Measurements from ENCODE around the gene DHX36. TPM values are rescaled to one million over a fixed set of nuclear protein-coding genes. Genes with fewer than 3 reads are reported as not detected.
A peak's percentile ranks its signal among the peaks of the same experiment; 100 is the strongest.

DHX36 gene, protein sequence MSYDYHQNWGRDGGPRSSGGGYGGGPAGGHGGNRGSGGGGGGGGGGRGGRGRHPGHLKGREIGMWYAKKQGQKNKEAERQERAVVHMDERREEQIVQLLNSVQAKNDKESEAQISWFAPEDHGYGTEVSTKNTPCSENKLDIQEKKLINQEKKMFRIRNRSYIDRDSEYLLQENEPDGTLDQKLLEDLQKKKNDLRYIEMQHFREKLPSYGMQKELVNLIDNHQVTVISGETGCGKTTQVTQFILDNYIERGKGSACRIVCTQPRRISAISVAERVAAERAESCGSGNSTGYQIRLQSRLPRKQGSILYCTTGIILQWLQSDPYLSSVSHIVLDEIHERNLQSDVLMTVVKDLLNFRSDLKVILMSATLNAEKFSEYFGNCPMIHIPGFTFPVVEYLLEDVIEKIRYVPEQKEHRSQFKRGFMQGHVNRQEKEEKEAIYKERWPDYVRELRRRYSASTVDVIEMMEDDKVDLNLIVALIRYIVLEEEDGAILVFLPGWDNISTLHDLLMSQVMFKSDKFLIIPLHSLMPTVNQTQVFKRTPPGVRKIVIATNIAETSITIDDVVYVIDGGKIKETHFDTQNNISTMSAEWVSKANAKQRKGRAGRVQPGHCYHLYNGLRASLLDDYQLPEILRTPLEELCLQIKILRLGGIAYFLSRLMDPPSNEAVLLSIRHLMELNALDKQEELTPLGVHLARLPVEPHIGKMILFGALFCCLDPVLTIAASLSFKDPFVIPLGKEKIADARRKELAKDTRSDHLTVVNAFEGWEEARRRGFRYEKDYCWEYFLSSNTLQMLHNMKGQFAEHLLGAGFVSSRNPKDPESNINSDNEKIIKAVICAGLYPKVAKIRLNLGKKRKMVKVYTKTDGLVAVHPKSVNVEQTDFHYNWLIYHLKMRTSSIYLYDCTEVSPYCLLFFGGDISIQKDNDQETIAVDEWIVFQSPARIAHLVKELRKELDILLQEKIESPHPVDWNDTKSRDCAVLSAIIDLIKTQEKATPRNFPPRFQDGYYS
- polyA plus RNA-seq (2013): 34.8 and 36.3 TPM in 2 replicates

DNA sequence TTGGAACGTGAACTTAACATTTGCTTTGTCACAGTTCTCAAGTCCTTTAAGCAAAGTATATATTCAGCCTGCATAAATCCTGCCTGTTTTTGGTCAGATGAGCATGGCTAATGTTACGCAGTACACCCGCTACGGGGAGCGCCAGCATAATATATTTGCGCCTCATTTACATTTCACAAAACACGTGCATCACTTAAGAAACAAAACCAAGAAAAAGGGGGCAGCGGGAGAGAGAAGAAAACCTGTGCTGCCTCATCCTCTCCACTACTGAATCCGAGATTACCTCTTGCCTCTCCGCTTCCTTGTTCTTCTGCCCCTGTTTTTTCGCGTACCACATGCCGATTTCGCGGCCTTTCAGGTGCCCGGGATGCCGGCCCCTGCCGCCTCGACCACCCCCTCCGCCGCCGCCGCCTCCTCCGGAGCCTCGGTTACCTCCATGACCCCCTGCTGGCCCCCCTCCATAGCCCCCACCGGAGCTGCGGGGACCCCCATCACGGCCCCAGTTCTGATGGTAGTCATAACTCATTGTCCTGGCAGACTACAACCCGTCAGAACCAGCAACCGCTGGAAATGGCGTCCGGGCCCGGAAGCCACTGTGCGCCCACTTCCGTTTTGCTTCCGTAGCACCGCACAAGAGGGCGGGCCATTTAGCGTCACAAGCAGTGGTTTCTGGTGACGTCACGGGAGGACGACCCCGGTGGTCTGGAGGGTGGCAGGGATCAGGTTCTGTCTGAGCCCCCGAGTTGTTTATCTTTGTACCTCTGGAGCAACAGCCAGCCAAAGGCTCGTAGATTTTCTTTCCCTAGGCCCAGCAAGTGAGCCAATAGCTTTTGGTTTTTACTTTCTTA is at the start of gene DHX36:
DHX36 (minus strand) TSS at position 597 of the 848 bp plus-strand sequence; CDS start at position 526, 71 bp downstream.
- Histone ChIP-seq H3K14ac (ENCODE audit: low read length) (peak within 1 kb of the TSS; percentile 19), H2BK120ac (ENCODE audit: insufficient read depth, low read length, poor library complexity) (no peak within 1 kb of the TSS), H3K79me1 (ENCODE audit: low read length) (peaks cover 4% of the 10 kb centered on the region), H4K8ac (ENCODE audit: low read depth, low read length) (peak within 1 kb of the TSS; percentile 83), H2BK12ac (ENCODE audit: low read length) (no peak within 1 kb of the TSS), H3K9ac (ENCODE audit: low read length) (peak within 1 kb of the TSS; percentile 83), H3K79me2 (ENCODE audit: control insufficient read depth, insufficient read depth, low read length, poor library complexity) (peaks cover 2% of the 10 kb centered on the region), H2AK5ac (ENCODE audit: low read length) (no peak within 1 kb of the TSS), H4K12ac (ENCODE audit: low read depth, low read length) (peak within 1 kb of the TSS; percentile 70), H3K9me3 (ENCODE audit: insufficient read depth, low read depth, low read length) (no peaks in the 10 kb centered on the region), H3K4me2 (ENCODE audit: low read length) (peak within 1 kb of the TSS; percentile 62), H3K23ac (ENCODE audit: low read length) (no peak within 1 kb of the TSS), H3K4me3 (ENCODE audit: low read depth, low read length) (peak within 1 kb of the TSS; percentile 82), H4K91ac (ENCODE audit: low read depth, low read length) (peak within 1 kb of the TSS; percentile 58), H3K4ac (ENCODE audit: low read depth, low read length) (peak within 1 kb of the TSS; percentile 60), H2BK5ac (ENCODE audit: low read depth, low read length, poor library complexity) (peak within 1 kb of the TSS; percentile 8), H3K27me3 (ENCODE audit: insufficient read depth, low read length) (no peaks in the 10 kb centered on the region), H3K27ac (ENCODE audit: low read depth, low read length) (peak within 1 kb of the TSS; percentile 56), H2AFZ (ENCODE audit: insufficient read depth, low read length, poor library complexity) (peak within 1 kb of the TSS; percentile 75), H3K18ac (ENCODE audit: low read length) (peak within 1 kb of the TSS; percentile 5), H3K36me3 (ENCODE audit: control insufficient read depth in 1 of 2, insufficient read depth in 2 of 2, low read length in 2 of 2) (no peaks in the 10 kb centered on the region), H3K4me1 (ENCODE audit: control insufficient read depth in 1 of 2, insufficient read depth in 2 of 2, low read length in 2 of 2) (no peaks in the 10 kb centered on the region)
- peak; percentile 83 to 91 for DNase-seq
- WGBS (ENCODE audit: extremely low coverage, insufficient coverage, insufficient read length): no CpG with 5 or more reads among the region's 45 CpGs

DNA sequence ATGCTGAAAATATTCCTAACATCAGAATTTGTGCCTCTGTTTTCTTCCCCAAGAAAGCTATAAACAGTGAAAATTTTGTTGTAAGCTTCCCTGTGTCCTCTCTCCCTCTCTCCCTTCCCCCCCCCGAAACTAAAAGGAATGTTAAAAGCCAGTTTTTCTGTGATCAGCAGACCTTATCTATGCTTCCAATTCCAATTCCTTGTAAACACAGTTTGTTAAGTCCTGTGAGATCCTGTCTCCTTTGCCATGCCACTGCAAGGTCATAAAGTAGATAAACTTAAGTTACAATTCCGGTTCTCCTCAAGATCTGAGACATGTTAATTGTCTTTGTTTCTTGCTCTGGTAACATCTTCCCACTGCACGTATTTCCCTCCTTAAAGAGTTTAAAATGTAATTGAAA is 42.9 kb upstream of the DHX36 start:
- Histone ChIP-seq H3K4me1 (ENCODE audit: control insufficient read depth in 1 of 2, insufficient read depth in 2 of 2, low read length in 2 of 2) (peaks cover 6% of the 10 kb centered on the region in 2 experiments), H4K12ac (ENCODE audit: low read depth, low read length) (no peak overlapping the region), H3K18ac (ENCODE audit: low read length) (no peak overlapping the region), H2AK5ac (ENCODE audit: low read length) (no peak overlapping the region), H4K91ac (ENCODE audit: low read depth, low read length) (peak overlapping the region; percentile 40), H3K9ac (ENCODE audit: low read length) (no peak overlapping the region), H3K9me3 (ENCODE audit: insufficient read depth, low read depth, low read length) (no peaks in the 10 kb centered on the region), H2BK5ac (ENCODE audit: low read depth, low read length, poor library complexity) (no peak overlapping the region), H3K14ac (ENCODE audit: low read length) (no peak overlapping the region), H3K4me3 (ENCODE audit: low read depth, low read length) (no peak overlapping the region), H3K79me1 (ENCODE audit: low read length) (peaks cover 15% of the 10 kb centered on the region), H2AFZ (ENCODE audit: insufficient read depth, low read length, poor library complexity) (no peak overlapping the region), H3K4me2 (ENCODE audit: low read length) (peak overlapping the region; percentile 8), H4K8ac (ENCODE audit: low read depth, low read length) (no peak overlapping the region), H3K4ac (ENCODE audit: low read depth, low read length) (no peak overlapping the region), H2BK12ac (ENCODE audit: low read length) (no peak overlapping the region), H3K23ac (ENCODE audit: low read length) (no peak overlapping the region), H2BK120ac (ENCODE audit: insufficient read depth, low read length, poor library complexity) (no peak overlapping the region), H3K36me3 (ENCODE audit: control insufficient read depth in 1 of 2, insufficient read depth in 2 of 2, low read length in 2 of 2) (no peaks in the 10 kb centered on the region), H3K27me3 (ENCODE audit: insufficient read depth, low read length) (no peaks in the 10 kb centered on the region), H3K27ac (ENCODE audit: low read depth, low read length) (peak overlapping the region; percentile 66), H3K79me2 (ENCODE audit: control insufficient read depth, insufficient read depth, low read length, poor library complexity) (no peaks in the 10 kb centered on the region)
- WGBS (ENCODE audit: extremely low coverage, insufficient coverage, insufficient read length): no CpG with 5 or more reads among the region's 3 CpGs
- DNase-seq: no peak

DNA sequence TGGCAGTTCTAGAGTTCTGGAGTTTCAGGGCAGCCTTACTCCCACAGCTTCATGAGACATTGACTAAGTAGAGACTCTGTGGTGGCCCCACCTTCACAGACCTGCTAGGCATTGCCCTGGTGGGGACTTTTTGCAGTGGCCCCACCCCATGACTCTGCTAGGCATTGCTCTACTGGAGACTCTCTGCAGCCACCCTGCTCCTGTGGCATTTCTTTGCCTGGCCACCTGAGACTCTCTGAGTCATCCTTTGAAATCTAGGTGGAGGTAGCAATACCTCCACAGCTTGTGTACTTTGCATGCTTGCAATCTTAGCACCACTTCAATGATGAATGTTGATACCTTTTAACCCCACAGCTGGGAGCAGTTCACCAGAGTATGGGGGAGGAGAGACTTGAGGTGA is 40.6 kb upstream of the DHX36 start:
- no peak overlapping the region for H2AFZ ChIP-seq (ENCODE audit: insufficient read depth, low read length, poor library complexity)
- H3K4me2 ChIP-seq (ENCODE audit: low read length): no peak overlapping the region
- H3K4me3 ChIP-seq (ENCODE audit: low read depth, low read length): no peak overlapping the region
- H3K4ac ChIP-seq (ENCODE audit: low read depth, low read length): no peak overlapping the region
- H4K12ac ChIP-seq (ENCODE audit: low read depth, low read length): no peak overlapping the region
- no peak overlapping the region for H2BK5ac ChIP-seq (ENCODE audit: low read depth, low read length, poor library complexity)
- H3K79me1 ChIP-seq (ENCODE audit: low read length): peaks cover 11% of the 10 kb centered on the region
- H3K4me1 ChIP-seq (ENCODE audit: control insufficient read depth in 1 of 2, insufficient read depth in 2 of 2, low read length in 2 of 2): peaks cover 6% of the 10 kb centered on the region in 2 experiments
- no peak overlapping the region for H2BK12ac ChIP-seq (ENCODE audit: low read length)
- H3K14ac ChIP-seq (ENCODE audit: low read length): no peak overlapping the region
- no peak overlapping the region for H3K27ac ChIP-seq (ENCODE audit: low read depth, low read length)
- H3K27me3 ChIP-seq (ENCODE audit: insufficient read depth, low read length): no peaks in the 10 kb centered on the region
- H3K79me2 ChIP-seq (ENCODE audit: control insufficient read depth, insufficient read depth, low read length, poor library complexity): no peaks in the 10 kb centered on the region
- H3K18ac ChIP-seq (ENCODE audit: low read length): no peak overlapping the region
- no peak overlapping the region for H2AK5ac ChIP-seq (ENCODE audit: low read length)
- H3K23ac ChIP-seq (ENCODE audit: low read length): no peak overlapping the region
- H3K9me3 ChIP-seq (ENCODE audit: insufficient read depth, low read depth, low read length): no peaks in the 10 kb centered on the region
- no peak overlapping the region for H4K8ac ChIP-seq (ENCODE audit: low read depth, low read length)
- no peak overlapping the region for H2BK120ac ChIP-seq (ENCODE audit: insufficient read depth, low read length, poor library complexity)
- H3K36me3 ChIP-seq (ENCODE audit: control insufficient read depth in 1 of 2, insufficient read depth in 2 of 2, low read length in 2 of 2): no peaks in the 10 kb centered on the region
- DNase-seq: peak in 1 of 2 donors; percentile 15
- H4K91ac ChIP-seq (ENCODE audit: low read depth, low read length): no peak overlapping the region
- H3K9ac ChIP-seq (ENCODE audit: low read length): no peak overlapping the region

DNA sequence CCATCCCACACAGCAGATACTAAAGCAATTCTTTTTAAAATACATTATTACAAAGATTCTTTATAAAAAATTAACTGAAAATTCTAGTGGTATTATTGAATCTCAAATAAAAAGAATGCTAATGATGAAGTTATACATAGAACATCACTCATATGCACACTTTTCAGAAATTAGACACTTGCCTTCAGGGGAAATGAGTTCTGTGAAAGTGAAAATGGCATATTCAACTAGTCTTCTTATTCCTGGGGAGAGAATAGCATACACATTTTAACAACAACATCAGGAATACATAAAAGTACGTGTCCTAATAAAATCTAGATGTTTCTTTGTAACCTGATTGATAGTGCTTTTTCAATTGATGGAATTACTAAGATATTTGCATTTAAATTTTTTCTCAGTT is 36.8 kb upstream of the DHX36 start:
- H3K27me3 ChIP-seq (ENCODE audit: insufficient read depth, low read length): no peaks in the 10 kb centered on the region
- H3K9me3 ChIP-seq (ENCODE audit: insufficient read depth, low read depth, low read length): no peaks in the 10 kb centered on the region
- no peak overlapping the region for H3K4me3 ChIP-seq (ENCODE audit: low read depth, low read length)
- H3K4me1 ChIP-seq (ENCODE audit: control insufficient read depth in 1 of 2, insufficient read depth in 2 of 2, low read length in 2 of 2): peaks cover 0 to 2% of the 10 kb centered on the region in 2 experiments
- H3K18ac ChIP-seq (ENCODE audit: low read length): no peak overlapping the region
- H3K9ac ChIP-seq (ENCODE audit: low read length): no peak overlapping the region
- no peak overlapping the region for H3K4ac ChIP-seq (ENCODE audit: low read depth, low read length)
- H2AK5ac ChIP-seq (ENCODE audit: low read length): no peak overlapping the region
- no peak overlapping the region for H2BK12ac ChIP-seq (ENCODE audit: low read length)
- no CpG with 5 or more reads among the region's 1 CpG for WGBS (ENCODE audit: extremely low coverage, insufficient coverage, insufficient read length)
- no peak for DNase-seq
- H2BK120ac ChIP-seq (ENCODE audit: insufficient read depth, low read length, poor library complexity): no peak overlapping the region
- no peak overlapping the region for H4K8ac ChIP-seq (ENCODE audit: low read depth, low read length)
- H3K36me3 ChIP-seq (ENCODE audit: control insufficient read depth in 1 of 2, insufficient read depth in 2 of 2, low read length in 2 of 2): no peaks in the 10 kb centered on the region
- no peak overlapping the region for H3K14ac ChIP-seq (ENCODE audit: low read length)
- no peak overlapping the region for H4K12ac ChIP-seq (ENCODE audit: low read depth, low read length)
- H3K4me2 ChIP-seq (ENCODE audit: low read length): no peak overlapping the region
- no peak overlapping the region for H4K91ac ChIP-seq (ENCODE audit: low read depth, low read length)
- no peak overlapping the region for H2AFZ ChIP-seq (ENCODE audit: insufficient read depth, low read length, poor library complexity)
- H2BK5ac ChIP-seq (ENCODE audit: low read depth, low read length, poor library complexity): no peak overlapping the region
- no peak overlapping the region for H3K23ac ChIP-seq (ENCODE audit: low read length)
- H3K79me1 ChIP-seq (ENCODE audit: low read length): peaks cover 2% of the 10 kb centered on the region
- H3K79me2 ChIP-seq (ENCODE audit: control insufficient read depth, insufficient read depth, low read length, poor library complexity): no peaks in the 10 kb centered on the region
- no peak overlapping the region for H3K27ac ChIP-seq (ENCODE audit: low read depth, low read length)

Data from trophoblast cell (in vitro differentiated cells and primary cell).